NT2/D1 (cell line): ENCODE measurements around the gene HSPA9.

Experiments used
- SUZ12 ChIP-seq: IDR thresholded peaks from 2 replicates; pipeline ENCODE4 v1.6.1; 2011; ENCODE audit not compliant: insufficient read length, insufficient read depth; ENCODE audit errors: extremely low read depth
- YY1 ChIP-seq: IDR thresholded peaks from 2 replicates; pipeline ENCODE4 v1.6.1; 2011; ENCODE audit not compliant: insufficient read length, insufficient read depth
- ZNF274 ChIP-seq: IDR thresholded peaks from 2 replicates; pipeline ENCODE4 v1.6.1; 2011; ENCODE audit warnings: mild to moderate bottlenecking, low read depth, low read length

DNA sequence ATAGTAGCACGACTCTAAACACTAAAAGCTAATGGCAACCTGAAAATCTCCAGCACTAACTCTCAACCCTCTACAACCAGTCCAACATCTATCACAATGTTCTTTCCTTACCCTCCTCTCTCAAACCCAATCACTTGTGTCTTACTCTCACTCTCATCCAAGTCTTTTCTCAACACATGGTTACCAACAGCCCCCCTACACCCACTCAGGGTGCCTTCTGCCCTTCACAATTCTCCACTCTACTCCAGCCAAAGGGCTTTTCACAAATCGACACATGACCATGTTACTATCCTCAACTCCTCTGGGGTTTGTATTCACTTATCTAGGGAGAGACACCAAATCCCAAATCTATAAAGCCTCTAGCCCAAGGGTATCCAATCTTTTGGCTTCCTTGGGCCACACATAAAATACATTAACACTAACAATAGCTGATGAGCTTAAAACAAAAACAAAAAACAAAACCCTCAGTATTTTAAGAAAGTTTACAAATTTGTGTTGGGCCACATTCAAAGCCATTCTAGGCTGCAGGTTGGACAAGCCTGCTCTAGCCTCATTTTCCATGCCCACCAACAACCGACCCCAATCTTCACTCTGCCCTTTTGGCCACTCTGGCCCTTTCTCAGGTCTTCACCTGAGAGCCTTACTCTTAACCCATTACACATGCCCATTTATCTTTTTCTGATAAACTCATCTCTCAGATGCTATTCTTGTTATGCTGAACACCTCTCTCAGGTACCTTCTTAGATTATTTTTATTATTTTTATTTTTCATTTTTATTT is 11.7 kb downstream of the HSPA9 start:
- no peak for TF ChIP-seq YY1
- TF ChIP-seq SUZ12 = no peak
- no peak for TF ChIP-seq ZNF274
